GM23338 (cell line): ENCODE measurements around the gene MBNL1. TPM values are rescaled to one million over a fixed set of nuclear protein-coding genes. Genes with fewer than 3 reads are reported as not detected.

Source experiments
- EZH2phosphoT487 ChIP-seq: fragments of 200-600 bp; sonication (generic); IDR thresholded peaks from one replicate; pipeline ENCODE4 v1.8.1; 2018; ENCODE audit warnings: antibody characterized with exemption; ENCODE audit not compliant: unreplicated experiment
- NANOG ChIP-seq: IDR thresholded peaks from 2 replicates; pipeline ENCODE4 v1.6.1; 2016; ENCODE audit warnings: antibody characterized with exemption, borderline replicate concordance
- POLR2AphosphoS5 ChIP-seq: IDR thresholded peaks from 2 replicates; pipeline ENCODE4 v1.6.1; 2016; ENCODE audit warnings: antibody characterized with exemption, low read depth
- REST ChIP-seq: IDR thresholded peaks from one replicate; pipeline ENCODE4 v1.6.1; 2018; ENCODE audit warnings: antibody characterized with exemption; ENCODE audit not compliant: unreplicated experiment
- STAT1 ChIP-seq: IDR thresholded peaks from one replicate; pipeline ENCODE4 v1.6.1; 2016; ENCODE audit warnings: antibody characterized with exemption; ENCODE audit not compliant: unreplicated experiment
- polyA plus RNA-seq: library from polyadenylated mRNA; unstranded; fragments of >200 nt; fragmentation: Nextera tagmentation; extraction: Ambion mirVana; gene quantifications from 2 replicates; pipeline ENCODE4 v1.2.1, GENCODE V29; 2016
- total RNA-seq: library from RNA; depleted of rRNA; stranded (reverse); fragments of >200 nt; shearing (Covaris generic); gene quantifications from 2 replicates; pipeline ENCODE4 v1.2.3, GENCODE V29; 2014
- TF ChIP-seq, protein P1 (sequence below): fragments of 250-450 bp; sonication (Bioruptor Pico); IDR thresholded peaks from 2 replicates; pipeline ENCODE4 v1.5.0; 2020; ENCODE audit warnings: mild to moderate bottlenecking, moderate library complexity
- TF ChIP-seq, protein P2 (sequence below), 2 experiments: fragments of 200-600 bp in 1 of 2; sonication (generic) in 1 of 2; conservative IDR thresholded peaks; 2 replicates each; pipeline versions ENCODE4 v1.5.1 to v1.6.1; 2016 to 2017; ENCODE audit warnings: antibody characterized with exemption in 2 of 2, low read depth in 2 of 2, mild to moderate bottlenecking in 2 of 2, moderate library complexity in 1 of 2

Gene MBNL1
- total and polyA plus RNA-seq, 2 experiments from 2014 or later = 9.4 to 23.2 TPM

- TF ChIP-seq, protein P1, sequence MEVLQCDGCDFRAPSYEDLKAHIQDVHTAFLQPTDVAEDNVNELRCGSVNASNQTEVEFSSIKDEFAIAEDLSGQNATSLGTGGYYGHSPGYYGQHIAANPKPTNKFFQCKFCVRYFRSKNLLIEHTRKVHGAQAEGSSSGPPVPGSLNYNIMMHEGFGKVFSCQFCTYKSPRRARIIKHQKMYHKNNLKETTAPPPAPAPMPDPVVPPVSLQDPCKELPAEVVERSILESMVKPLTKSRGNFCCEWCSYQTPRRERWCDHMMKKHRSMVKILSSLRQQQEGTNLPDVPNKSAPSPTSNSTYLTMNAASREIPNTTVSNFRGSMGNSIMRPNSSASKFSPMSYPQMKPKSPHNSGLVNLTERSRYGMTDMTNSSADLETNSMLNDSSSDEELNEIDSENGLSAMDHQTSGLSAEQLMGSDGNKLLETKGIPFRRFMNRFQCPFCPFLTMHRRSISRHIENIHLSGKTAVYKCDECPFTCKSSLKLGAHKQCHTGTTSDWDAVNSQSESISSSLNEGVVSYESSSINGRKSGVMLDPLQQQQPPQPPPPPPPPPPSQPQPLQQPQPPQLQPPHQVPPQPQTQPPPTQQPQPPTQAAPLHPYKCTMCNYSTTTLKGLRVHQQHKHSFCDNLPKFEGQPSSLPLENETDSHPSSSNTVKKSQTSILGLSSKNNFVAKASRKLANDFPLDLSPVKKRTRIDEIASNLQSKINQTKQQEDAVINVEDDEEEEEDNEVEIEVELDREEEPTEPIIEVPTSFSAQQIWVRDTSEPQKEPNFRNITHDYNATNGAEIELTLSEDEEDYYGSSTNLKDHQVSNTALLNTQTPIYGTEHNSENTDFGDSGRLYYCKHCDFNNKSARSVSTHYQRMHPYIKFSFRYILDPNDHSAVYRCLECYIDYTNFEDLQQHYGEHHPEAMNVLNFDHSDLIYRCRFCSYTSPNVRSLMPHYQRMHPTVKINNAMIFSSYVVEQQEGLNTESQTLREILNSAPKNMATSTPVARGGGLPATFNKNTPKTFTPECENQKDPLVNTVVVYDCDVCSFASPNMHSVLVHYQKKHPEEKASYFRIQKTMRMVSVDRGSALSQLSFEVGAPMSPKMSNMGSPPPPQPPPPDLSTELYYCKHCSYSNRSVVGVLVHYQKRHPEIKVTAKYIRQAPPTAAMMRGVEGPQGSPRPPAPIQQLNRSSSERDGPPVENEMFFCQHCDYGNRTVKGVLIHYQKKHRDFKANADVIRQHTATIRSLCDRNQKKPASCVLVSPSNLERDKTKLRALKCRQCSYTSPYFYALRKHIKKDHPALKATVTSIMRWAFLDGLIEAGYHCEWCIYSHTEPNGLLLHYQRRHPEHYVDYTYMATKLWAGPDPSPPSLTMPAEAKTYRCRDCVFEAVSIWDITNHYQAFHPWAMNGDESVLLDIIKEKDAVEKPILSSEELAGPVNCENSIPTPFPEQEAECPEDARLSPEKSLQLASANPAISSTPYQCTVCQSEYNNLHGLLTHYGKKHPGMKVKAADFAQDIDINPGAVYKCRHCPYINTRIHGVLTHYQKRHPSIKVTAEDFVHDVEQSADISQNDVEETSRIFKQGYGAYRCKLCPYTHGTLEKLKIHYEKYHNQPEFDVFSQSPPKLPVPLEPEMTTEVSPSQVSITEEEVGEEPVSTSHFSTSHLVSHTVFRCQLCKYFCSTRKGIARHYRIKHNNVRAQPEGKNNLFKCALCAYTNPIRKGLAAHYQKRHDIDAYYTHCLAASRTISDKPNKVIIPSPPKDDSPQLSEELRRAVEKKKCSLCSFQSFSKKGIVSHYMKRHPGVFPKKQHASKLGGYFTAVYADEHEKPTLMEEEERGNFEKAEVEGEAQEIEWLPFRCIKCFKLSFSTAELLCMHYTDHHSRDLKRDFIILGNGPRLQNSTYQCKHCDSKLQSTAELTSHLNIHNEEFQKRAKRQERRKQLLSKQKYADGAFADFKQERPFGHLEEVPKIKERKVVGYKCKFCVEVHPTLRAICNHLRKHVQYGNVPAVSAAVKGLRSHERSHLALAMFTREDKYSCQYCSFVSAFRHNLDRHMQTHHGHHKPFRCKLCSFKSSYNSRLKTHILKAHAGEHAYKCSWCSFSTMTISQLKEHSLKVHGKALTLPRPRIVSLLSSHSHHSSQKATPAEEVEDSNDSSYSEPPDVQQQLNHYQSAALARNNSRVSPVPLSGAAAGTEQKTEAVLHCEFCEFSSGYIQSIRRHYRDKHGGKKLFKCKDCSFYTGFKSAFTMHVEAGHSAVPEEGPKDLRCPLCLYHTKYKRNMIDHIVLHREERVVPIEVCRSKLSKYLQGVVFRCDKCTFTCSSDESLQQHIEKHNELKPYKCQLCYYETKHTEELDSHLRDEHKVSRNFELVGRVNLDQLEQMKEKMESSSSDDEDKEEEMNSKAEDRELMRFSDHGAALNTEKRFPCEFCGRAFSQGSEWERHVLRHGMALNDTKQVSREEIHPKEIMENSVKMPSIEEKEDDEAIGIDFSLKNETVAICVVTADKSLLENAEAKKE (CRISPR knock-in tag) = no peak
- TF ChIP-seq POLR2AphosphoS5 (no peak), EZH2phosphoT487 (no peak), REST (no peak), NANOG (no peak), STAT1 (no peak)
- TF ChIP-seq, protein P2, sequence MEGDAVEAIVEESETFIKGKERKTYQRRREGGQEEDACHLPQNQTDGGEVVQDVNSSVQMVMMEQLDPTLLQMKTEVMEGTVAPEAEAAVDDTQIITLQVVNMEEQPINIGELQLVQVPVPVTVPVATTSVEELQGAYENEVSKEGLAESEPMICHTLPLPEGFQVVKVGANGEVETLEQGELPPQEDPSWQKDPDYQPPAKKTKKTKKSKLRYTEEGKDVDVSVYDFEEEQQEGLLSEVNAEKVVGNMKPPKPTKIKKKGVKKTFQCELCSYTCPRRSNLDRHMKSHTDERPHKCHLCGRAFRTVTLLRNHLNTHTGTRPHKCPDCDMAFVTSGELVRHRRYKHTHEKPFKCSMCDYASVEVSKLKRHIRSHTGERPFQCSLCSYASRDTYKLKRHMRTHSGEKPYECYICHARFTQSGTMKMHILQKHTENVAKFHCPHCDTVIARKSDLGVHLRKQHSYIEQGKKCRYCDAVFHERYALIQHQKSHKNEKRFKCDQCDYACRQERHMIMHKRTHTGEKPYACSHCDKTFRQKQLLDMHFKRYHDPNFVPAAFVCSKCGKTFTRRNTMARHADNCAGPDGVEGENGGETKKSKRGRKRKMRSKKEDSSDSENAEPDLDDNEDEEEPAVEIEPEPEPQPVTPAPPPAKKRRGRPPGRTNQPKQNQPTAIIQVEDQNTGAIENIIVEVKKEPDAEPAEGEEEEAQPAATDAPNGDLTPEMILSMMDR (conservative IDR thresholded peaks at IDR 0.05; ENCODE audit: low read depth in 2 of 2) = no peak
Measured at GRCh38 chr3:152379415-152380042, 110.8 kb downstream of the MBNL1 start (continued).
